Glutamatergic neuron (in vitro differentiated cells): ENCODE measurements around the gene PNRC1. TPM values are rescaled to one million over a fixed set of nuclear protein-coding genes. Genes with fewer than 3 reads are reported as not detected.

Source experiments
- DNase-seq: peaks from one replicate; pipeline ENCODE4 v3.0.0; 2022
- H3K27ac Mint-ChIP-seq: one replicate; pipeline ENCODE4 v1.8.0; 2020; ENCODE audit warnings: mild to moderate bottlenecking, mixed read lengths, inconsistent platforms; ENCODE audit not compliant: unreplicated experiment
- H3K27me3 Mint-ChIP-seq: one replicate; pipeline ENCODE4 v1.8.0; 2020; ENCODE audit warnings: mild to moderate bottlenecking, moderate library complexity, mixed read lengths, inconsistent platforms; ENCODE audit not compliant: unreplicated experiment
- H3K36me3 Mint-ChIP-seq: one replicate; pipeline ENCODE4 v1.8.0; 2020; ENCODE audit warnings: mild to moderate bottlenecking, mixed read lengths, inconsistent platforms; ENCODE audit not compliant: unreplicated experiment
- H3K4me1 Mint-ChIP-seq: one replicate; pipeline ENCODE4 v1.8.0; 2020; ENCODE audit warnings: mild to moderate bottlenecking, low read depth, mixed read lengths, inconsistent platforms; ENCODE audit not compliant: unreplicated experiment
- H3K4me3 Mint-ChIP-seq: one replicate; pipeline ENCODE4 v1.8.0; 2020; ENCODE audit warnings: mild to moderate bottlenecking, mixed read lengths, inconsistent platforms; ENCODE audit not compliant: unreplicated experiment
- H3K9me3 Mint-ChIP-seq: one replicate; pipeline ENCODE4 v1.8.0; 2020; ENCODE audit warnings: mild to moderate bottlenecking, moderate library complexity, mixed read lengths, inconsistent platforms; ENCODE audit not compliant: unreplicated experiment
- total RNA-seq: library from RNA; stranded (reverse); fragmentation: NEBNext Ultra II Directional; extraction: Animal tissue kit (Norgen Biotek cat#: 25700); gene quantifications from one replicate; pipeline ENCODE4 v1.2.1, GENCODE V29; 2021; ENCODE audit not compliant: unreplicated experiment
- TF ChIP-seq, protein P1 (sequence below): fragments of 200-600 bp; sonication (generic); IDR thresholded peaks from one replicate; pipeline ENCODE4 v1.5.0; 2021; ENCODE audit not compliant: partially characterized antibody, unreplicated experiment

Gene PNRC1
- total RNA-seq, 1 donor from 2014 or later: 91.4 TPM

DNA sequence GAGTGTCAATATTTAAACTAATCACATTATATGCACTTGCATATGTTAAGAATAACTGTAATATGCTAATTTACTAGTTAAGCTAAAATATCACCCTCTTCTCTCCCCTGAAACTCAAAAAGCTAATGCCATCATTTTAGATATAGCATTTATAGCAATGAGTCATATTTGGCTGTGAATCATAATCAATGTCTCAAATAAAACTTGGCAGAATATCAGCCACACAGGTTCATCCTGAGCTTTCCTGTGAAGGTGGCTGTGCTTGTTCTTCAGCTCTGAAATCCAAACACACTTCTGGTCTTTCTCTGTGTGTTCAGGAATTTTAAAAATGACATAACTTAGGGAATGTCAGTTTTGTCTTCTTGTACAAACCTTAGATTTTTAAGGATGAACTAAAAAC, 12.8 kb upstream of the PNRC1 start:
- DNase-seq: no peak
- no peak overlapping the region for H3K27ac Mint-ChIP-seq
- H3K9me3 Mint-ChIP-seq: peaks cover 10% of the 10 kb centered on the region
- no peaks in the 10 kb centered on the region for H3K27me3 Mint-ChIP-seq
- H3K4me3 Mint-ChIP-seq: no peak overlapping the region
- no peaks in the 10 kb centered on the region for H3K4me1 Mint-ChIP-seq
- TF ChIP-seq, protein P1, sequence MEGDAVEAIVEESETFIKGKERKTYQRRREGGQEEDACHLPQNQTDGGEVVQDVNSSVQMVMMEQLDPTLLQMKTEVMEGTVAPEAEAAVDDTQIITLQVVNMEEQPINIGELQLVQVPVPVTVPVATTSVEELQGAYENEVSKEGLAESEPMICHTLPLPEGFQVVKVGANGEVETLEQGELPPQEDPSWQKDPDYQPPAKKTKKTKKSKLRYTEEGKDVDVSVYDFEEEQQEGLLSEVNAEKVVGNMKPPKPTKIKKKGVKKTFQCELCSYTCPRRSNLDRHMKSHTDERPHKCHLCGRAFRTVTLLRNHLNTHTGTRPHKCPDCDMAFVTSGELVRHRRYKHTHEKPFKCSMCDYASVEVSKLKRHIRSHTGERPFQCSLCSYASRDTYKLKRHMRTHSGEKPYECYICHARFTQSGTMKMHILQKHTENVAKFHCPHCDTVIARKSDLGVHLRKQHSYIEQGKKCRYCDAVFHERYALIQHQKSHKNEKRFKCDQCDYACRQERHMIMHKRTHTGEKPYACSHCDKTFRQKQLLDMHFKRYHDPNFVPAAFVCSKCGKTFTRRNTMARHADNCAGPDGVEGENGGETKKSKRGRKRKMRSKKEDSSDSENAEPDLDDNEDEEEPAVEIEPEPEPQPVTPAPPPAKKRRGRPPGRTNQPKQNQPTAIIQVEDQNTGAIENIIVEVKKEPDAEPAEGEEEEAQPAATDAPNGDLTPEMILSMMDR: no peak
- no peaks in the 10 kb centered on the region for H3K36me3 Mint-ChIP-seq

DNA sequence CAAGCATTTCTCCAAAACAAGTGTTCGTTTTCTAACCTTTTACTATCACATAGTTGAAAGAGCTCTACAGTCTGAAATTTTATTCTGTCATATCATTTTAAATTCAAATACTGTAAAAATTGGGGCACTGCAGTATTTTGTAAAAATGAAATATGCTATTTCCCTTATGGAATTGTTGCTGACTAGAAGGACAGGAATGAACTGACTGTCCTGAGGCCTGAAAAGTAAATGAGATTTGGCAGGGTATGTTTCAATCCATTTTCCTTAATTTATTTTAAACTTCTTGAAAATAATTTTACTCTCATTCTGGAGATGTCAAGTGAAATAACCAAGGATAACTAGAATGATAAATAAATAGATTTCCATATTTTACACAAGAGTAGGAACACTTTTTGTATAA, 11.9 kb upstream of the PNRC1 start:
- TF ChIP-seq, protein P1: no peak
- Mint-ChIP-seq H3K27me3 (no peaks in the 10 kb centered on the region), H3K36me3 (no peaks in the 10 kb centered on the region), H3K4me1 (no peaks in the 10 kb centered on the region), H3K27ac (no peak overlapping the region), H3K4me3 (no peak overlapping the region), H3K9me3 (peaks cover 7% of the 10 kb centered on the region)
- DNase-seq: no peak

DNA sequence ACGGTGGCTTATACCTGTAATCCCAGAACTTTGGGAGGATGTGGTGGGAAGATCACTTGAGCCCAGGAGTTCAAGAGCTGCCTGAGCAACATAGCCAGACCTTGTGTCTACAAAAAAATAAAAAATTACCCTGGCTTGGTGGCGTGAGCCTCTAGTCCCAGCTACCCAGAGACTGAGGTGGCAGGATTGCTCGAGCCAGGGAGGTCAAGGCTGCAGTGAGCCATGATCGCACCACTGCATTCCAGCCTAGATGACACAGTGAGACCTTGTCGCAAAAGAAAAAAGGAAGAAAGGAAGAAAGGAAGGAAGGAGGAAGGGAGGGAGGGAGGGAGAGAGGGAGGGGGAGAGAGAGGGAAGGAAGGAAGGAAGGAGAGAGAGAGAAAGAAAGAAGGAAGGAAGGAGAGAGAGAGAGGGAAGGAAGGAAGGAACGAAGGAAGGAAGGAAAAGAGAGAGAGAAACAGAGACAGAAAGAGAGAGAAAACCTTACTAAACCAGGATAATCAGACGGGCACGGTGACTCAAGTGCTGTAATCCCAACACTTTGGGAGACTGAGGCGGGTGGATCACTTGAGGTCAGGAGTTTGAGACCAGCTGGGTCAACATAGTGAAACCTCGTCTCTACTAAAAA, 10.9 kb upstream of the PNRC1 start:
- no peak overlapping the region for H3K4me3 Mint-ChIP-seq

DNA sequence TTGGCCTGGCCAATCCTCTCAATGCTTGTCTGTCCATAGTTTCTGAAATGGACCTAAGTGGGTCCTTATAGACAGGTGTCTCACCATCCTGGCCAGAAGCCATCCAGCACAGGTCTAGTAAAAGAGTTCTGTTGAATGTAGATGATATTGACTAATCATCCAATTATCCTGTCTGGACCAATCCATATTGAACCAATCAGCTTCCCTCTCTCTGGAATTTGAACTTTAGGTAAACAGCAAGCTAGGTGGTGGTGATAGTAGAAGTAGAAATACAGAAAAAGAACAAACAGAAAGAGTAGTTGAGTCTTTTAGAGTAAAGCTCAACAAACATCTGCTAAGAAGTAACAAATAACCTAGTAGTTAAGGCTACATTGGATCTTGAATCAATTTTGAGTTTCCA, 9.5 kb upstream of the PNRC1 start:
- TF ChIP-seq, protein P1: no peak
- no peaks in the 10 kb centered on the region for H3K36me3 Mint-ChIP-seq
- H3K9me3 Mint-ChIP-seq: peaks cover 4% of the 10 kb centered on the region
- no peak for DNase-seq
- no peaks in the 10 kb centered on the region for H3K27me3 Mint-ChIP-seq
- no peak overlapping the region for H3K4me3 Mint-ChIP-seq
- H3K27ac Mint-ChIP-seq: no peak overlapping the region
- no peaks in the 10 kb centered on the region for H3K4me1 Mint-ChIP-seq

More for the DNA sequence above, 10.9 kb upstream of the PNRC1 start:
- TF ChIP-seq, protein P1: no peak
- Mint-ChIP-seq H3K27ac (no peak overlapping the region), H3K36me3 (no peaks in the 10 kb centered on the region), H3K27me3 (no peaks in the 10 kb centered on the region), H3K4me1 (no peaks in the 10 kb centered on the region), H3K9me3 (peaks cover 6% of the 10 kb centered on the region)
- no peak for DNase-seq

DNA sequence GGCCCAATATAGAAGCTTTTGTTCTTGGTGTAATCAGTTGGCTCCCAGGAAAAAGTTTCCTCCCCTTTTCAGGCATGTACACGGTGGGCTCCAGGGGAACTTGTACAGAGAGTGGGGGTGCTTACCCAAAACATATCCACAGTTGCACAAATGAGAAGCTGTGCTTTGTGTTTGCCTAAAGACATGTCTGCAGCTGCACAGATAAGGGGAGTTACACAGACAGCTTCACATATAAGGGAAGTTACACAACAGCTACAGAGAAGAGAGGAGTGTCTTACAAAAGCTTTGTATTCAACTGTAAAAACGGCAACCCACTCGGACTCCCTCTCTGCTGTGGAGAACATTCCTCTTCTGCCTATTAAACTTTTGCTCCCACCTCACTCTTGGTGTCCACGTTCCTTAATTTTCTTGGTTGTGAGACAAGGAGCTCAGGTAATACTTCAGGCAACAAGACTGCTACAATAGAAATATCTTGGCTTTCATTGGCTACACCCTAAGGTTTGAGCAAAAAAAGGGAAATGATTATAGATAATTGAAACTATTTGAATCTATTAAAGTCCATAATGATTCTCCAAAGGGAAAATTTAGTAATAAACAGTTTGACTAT, 7.4 kb upstream of the PNRC1 start:
- TF ChIP-seq, protein P1: no peak
- H3K36me3 Mint-ChIP-seq: no peaks in the 10 kb centered on the region
- no peak overlapping the region for H3K27ac Mint-ChIP-seq
- peaks cover 2% of the 10 kb centered on the region for H3K9me3 Mint-ChIP-seq
- no peaks in the 10 kb centered on the region for H3K4me1 Mint-ChIP-seq
- H3K27me3 Mint-ChIP-seq: no peaks in the 10 kb centered on the region
- DNase-seq: no peak
- H3K4me3 Mint-ChIP-seq: no peak overlapping the region
